ENCODE results near the gene ANTXR1. TPM values are rescaled to one million over a fixed set of nuclear protein-coding genes. Genes with fewer than 3 reads are reported as not detected.

ANTXR1 gene
- total and polyA plus RNA-seq, 2 donors (not counting 3 experiments of a cell fraction or from before 2014, with no cell fraction given), result 4.2 to 17.3 TPM

DNA sequence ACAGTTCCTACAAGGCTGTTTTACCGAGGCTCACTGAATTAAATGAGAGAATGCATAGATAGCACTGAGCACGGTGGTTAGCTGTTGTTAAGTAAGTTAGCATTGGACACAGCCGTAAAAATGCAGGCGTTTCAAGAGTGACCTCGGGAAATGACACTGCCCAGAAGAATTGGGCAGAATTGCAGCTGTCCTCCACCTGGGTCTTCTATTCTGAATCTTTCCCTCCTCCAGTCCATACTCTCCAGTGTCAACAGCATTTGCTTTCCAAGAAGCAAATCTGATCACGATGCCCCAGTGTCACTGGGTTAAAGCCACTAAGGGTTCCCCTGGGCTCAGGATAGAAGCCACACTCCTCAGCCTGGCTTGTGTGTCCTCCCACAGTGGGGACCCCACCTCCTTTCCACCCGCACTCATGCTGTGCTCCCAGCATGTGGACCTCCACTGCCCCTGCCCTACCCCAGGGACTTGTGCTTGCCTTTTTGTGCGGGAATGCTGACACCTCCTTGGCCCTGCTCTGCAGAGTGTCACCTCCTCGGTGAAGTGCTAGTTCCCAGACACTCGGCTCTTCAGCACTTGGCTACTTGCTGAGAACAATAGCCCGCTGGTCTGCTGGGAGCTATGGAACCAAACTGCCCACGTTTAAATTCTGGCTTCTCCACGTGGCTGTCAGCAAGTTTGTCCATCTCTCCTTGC lies 135.0 kb downstream of the ANTXR1 start:
- Histone ChIP-seq H3K36me3 (ENCODE audit: control insufficient read depth in 2 of 2, extremely low read depth in 1 of 2, insufficient read depth in 2 of 2, low read length in 2 of 2) (no peaks in the 10 kb centered on the region), H3K9ac (replicated peaks; ENCODE audit: extremely low read depth, insufficient read depth, low read length) (no peak overlapping the region), H3K4me1 (ENCODE audit: control insufficient read depth, extremely low read depth, insufficient read depth, low read length) (peaks cover 3% of the 10 kb centered on the region), H3K9me3 (replicated peaks; ENCODE audit: control insufficient read depth, insufficient read depth, low read length) (no peaks in the 10 kb centered on the region), H4K20me1 (replicated peaks; ENCODE audit: control insufficient read depth, extremely low read depth, insufficient read depth, low read length) (no peaks in the 10 kb centered on the region), H2AFZ (ENCODE audit: low read depth, low read length) (no peak overlapping the region), H3K79me2 (ENCODE audit: control insufficient read depth, insufficient read depth, low read length) (no peaks in the 10 kb centered on the region), H3K9me1 (replicated peaks; ENCODE audit: control insufficient read depth, extremely low read depth, insufficient read depth, low read length) (no peaks in the 10 kb centered on the region), H3K4me3 (replicated peaks in 1 of 3; ENCODE audit: insufficient read depth in 1 of 3, low read depth in 1 of 3, low read length in 3 of 3) (no peak overlapping the region), H3K27me3 (ENCODE audit: control insufficient read depth in 2 of 2, insufficient read depth in 2 of 2, low read length in 2 of 2) (no peaks in the 10 kb centered on the region), H3K27ac (ENCODE audit: insufficient read depth, low read depth, low read length) (no peak overlapping the region), H3K4me2 (ENCODE audit: insufficient read depth, low read length) (no peak overlapping the region)
- BruUV-seq (replicated peaks), result no TSS peak
- dilution Hi-C loops (cut with MboI; ENCODE audit: extremely low pct_ligation_motif_present, low sequenced_read_pairs) (no loop called here), intact Hi-C loops (cut with micrococcal nuclease) (no loop called here)
- CTCF ChIA-PET, result interaction anchor here (1.2 kb wide), 1 partner anchor 28 kb away, joined by 4 read pairs; no protein-coding TSS in a partner anchor
- POLR2A ChIA-PET, result no interaction called here
- FAIRE-seq, result no peak
- TF ChIP-seq JUN (IDR thresholded peaks at IDR 0.05; ENCODE audit: borderline replicate concordance, insufficient read depth, insufficient read length, low read depth), result no peak
- TF ChIP-seq GATA2 (IDR thresholded peaks at IDR 0.05; ENCODE audit: insufficient read depth, insufficient read length, low read depth, low read length), result no peak
- no peak for TF ChIP-seq MYC (IDR thresholded peaks at IDR 0.05; ENCODE audit: low read depth, low read length)
- no peak for TF ChIP-seq FOS (IDR thresholded peaks at IDR 0.05; ENCODE audit: borderline replicate concordance, insufficient read depth, low read length)
- TF ChIP-seq, protein P1, sequence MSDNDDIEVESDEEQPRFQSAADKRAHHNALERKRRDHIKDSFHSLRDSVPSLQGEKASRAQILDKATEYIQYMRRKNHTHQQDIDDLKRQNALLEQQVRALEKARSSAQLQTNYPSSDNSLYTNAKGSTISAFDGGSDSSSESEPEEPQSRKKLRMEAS (IDR thresholded peaks at IDR 0.05; ENCODE audit: insufficient read depth, insufficient read length), result no peak
- TF ChIP-seq CTCF (IDR thresholded peaks at IDR 0.05; ENCODE audit: extremely low read depth in 1 of 2, insufficient read depth in 1 of 2, low read depth in 1 of 2, low read length in 2 of 2), result no peak
- TF ChIP-seq EZH2 (IDR thresholded peaks at IDR 0.05; ENCODE audit: borderline replicate concordance, low read depth, low read length, severe bottlenecking), result no peak
- TF ChIP-seq POLR2A (IDR thresholded peaks at IDR 0.05; ENCODE audit: low read depth, low read length), result no peak
- DNase-seq (ENCODE audit: low read depth, low spot score), result no peak
